Measurements from ENCODE around the gene SLC19A2. TPM values are rescaled to one million over a fixed set of nuclear protein-coding genes. Genes with fewer than 3 reads are reported as not detected.

SLC19A2 gene
- total RNA-seq, 1 experiment from 2014 or later: 12.8 TPM

DNA sequence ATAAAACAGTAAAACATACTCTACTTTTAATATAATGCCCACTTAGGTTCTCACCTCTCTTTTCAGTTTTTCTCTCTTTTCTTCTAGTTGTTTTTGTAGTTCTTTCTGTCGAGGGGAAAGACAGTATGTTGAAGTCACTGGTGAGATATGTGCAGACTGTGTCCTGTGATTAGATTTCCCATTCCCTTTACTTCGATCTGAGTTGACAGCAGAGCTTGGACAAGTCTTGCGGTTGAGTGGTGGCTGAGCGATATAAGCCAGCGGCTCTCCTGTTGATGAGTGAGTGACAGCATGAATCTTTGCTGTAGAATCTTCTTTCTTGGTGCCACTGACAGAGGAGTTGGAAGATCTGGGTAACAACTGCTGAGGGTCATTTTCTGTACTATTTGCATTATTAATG lies 64.4 kb downstream of the SLC19A2 start:
- no peak overlapping the region for H2BK15ac ChIP-seq (ENCODE audit: low read depth, low read length)
- H3K9ac ChIP-seq (ENCODE audit: extremely low read depth, insufficient read length, low read length): no peak overlapping the region
- H4K20me1 ChIP-seq (ENCODE audit: control insufficient read depth, insufficient read depth, insufficient read length): no peaks in the 10 kb centered on the region
- Mint-ChIP-seq H3K36me3 (ENCODE audit: insufficient read depth in 1 of 3, low read depth in 3 of 3) (no peaks in the 10 kb centered on the region), H3K27ac (no peak overlapping the region), H3K4me1 (peaks cover 4% of the 10 kb centered on the region in 2 experiments; a peak in 3 of 4 replicates), H3K27me3 (ENCODE audit: low read depth) (no peaks in the 10 kb centered on the region), H3K9me3 (no peaks in the 10 kb centered on the region), H3K4me3 (no peak overlapping the region)
- H3T11ph ChIP-seq (ENCODE audit: low read length): no peak overlapping the region
- no peak overlapping the region for H4K5ac ChIP-seq (ENCODE audit: insufficient read length, low read depth, low read length)
- H3K23ac ChIP-seq (ENCODE audit: insufficient read length, low read depth, low read length): no peak overlapping the region
- H2AK5ac ChIP-seq (ENCODE audit: insufficient read length, low read length): no peak overlapping the region
- H4K8ac ChIP-seq (replicated peaks; ENCODE audit: insufficient read length, low read depth, low read length): no peak overlapping the region
- no CpG with 5 or more reads among the region's 5 CpGs for WGBS (ENCODE audit: extremely low coverage, insufficient read length, low lambda C conversion rate)
- H2BK120ac ChIP-seq (ENCODE audit: low read depth, low read length, poor library complexity, severe bottlenecking): no peak overlapping the region
- no peak overlapping the region for H3K56ac ChIP-seq (ENCODE audit: insufficient read length, low read depth, low read length)
- H3K4me2 ChIP-seq (ENCODE audit: insufficient read depth, insufficient read length, low read length): no peak overlapping the region
- H3K18ac ChIP-seq (ENCODE audit: insufficient read length, low read depth, low read length): no peak overlapping the region
- H2BK12ac ChIP-seq (ENCODE audit: insufficient read length, low read depth, low read length): no peak overlapping the region
- no peaks in the 10 kb centered on the region for H3K23me2 ChIP-seq (ENCODE audit: insufficient read length, low read depth, low read length, poor library complexity, severe bottlenecking)
- no peak overlapping the region for H3K14ac ChIP-seq (ENCODE audit: insufficient read depth, low read length)
- no peak for DNase-seq
- TF ChIP-seq, protein P1, sequence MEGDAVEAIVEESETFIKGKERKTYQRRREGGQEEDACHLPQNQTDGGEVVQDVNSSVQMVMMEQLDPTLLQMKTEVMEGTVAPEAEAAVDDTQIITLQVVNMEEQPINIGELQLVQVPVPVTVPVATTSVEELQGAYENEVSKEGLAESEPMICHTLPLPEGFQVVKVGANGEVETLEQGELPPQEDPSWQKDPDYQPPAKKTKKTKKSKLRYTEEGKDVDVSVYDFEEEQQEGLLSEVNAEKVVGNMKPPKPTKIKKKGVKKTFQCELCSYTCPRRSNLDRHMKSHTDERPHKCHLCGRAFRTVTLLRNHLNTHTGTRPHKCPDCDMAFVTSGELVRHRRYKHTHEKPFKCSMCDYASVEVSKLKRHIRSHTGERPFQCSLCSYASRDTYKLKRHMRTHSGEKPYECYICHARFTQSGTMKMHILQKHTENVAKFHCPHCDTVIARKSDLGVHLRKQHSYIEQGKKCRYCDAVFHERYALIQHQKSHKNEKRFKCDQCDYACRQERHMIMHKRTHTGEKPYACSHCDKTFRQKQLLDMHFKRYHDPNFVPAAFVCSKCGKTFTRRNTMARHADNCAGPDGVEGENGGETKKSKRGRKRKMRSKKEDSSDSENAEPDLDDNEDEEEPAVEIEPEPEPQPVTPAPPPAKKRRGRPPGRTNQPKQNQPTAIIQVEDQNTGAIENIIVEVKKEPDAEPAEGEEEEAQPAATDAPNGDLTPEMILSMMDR (conservative IDR thresholded peaks at IDR 0.05): no peak
- H2BK20ac ChIP-seq (ENCODE audit: low read depth, low read length, poor library complexity, severe bottlenecking): no peak overlapping the region
- no peaks in the 10 kb centered on the region for H3K4me1 ChIP-seq (ENCODE audit: insufficient read depth, low read length)
- H4K91ac ChIP-seq (ENCODE audit: insufficient read length, low read depth, low read length): no peak overlapping the region
- H3K4ac ChIP-seq (ENCODE audit: low read depth, low read length): no peak overlapping the region
- no peak overlapping the region for H3K27ac ChIP-seq (ENCODE audit: insufficient read length, low read depth, low read length)
- no peaks in the 10 kb centered on the region for H3K27me3 ChIP-seq (ENCODE audit: insufficient read depth, low read length)
- H2AFZ ChIP-seq (ENCODE audit: low read length): no peak overlapping the region
- H3K79me2 ChIP-seq (ENCODE audit: insufficient read depth, low read length): no peaks in the 10 kb centered on the region
- H3K9me3 ChIP-seq (ENCODE audit: control insufficient read depth, low read depth, low read length): no peaks in the 10 kb centered on the region
- no peaks in the 10 kb centered on the region for H3K79me1 ChIP-seq (ENCODE audit: insufficient read depth, low read depth, low read length, poor library complexity, severe bottlenecking)
- no peak overlapping the region for H2BK5ac ChIP-seq (ENCODE audit: insufficient read length, low read length)

Data from H9 (cell line).